GM21717 (cell line): ENCODE data around the gene AGBL2.
"Not testable (repeated sequence)": the region's sequence is repeated elsewhere in the genome, so short reads cannot be mapped to it uniquely, and the experiment has no call there.

Experiments used
- ATAC-seq: cut with Tn5 transposase; IDR thresholded peaks from one replicate; pipeline ENCODE4 v1.9.1; 2021; ENCODE audit warnings: mild to moderate bottlenecking, moderate library complexity; ENCODE audit not compliant: unreplicated experiment

AGBL2 gene

DNA sequence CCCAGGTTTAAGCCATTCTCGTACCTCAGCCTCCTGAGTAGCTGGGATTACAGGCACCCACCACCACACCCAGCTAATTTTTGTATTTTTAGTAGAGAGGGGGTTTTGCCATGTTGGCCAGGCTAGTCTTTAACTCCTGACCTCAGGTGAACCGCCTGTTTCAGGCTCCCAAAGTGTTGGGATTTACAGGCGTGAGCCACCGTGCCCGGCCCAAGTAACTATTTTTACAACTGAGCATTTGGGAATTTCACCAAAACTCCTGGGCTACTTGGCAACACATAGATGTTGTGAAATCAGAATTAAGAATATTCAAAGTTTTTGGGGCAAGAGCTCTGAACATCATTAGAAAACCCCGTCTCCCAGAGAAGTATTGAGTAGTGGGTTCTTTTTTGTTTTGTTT lies 74.7 kb downstream of the AGBL2 start:
- not testable (repeated sequence) for ATAC-seq

- not testable (repeated sequence) for ATAC-seq
Measured at GRCh38 chr11:47636331-47636730, 78.8 kb downstream of the AGBL2 start.

- ATAC-seq: no peak
Measured at GRCh38 chr11:47631473-47631872, 83.7 kb downstream of the AGBL2 start.

DNA sequence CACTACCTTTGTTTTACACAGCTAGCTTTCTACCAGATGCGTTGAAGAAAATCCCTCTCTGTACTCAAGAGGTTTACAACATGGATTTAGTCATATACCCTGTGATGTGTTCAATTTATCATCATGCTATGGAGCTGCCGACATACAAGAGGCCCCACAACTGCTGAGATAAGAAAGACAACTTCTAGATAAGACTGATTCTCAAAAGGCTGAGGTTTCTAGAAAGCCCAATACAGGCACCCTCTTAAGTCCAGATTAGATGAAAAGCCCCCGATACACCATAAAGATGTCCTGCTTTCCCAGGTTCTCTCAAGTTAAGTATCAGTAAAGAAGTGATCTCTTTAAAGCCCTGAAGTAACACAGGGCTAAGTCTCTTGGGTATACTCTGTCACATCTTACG lies 87.1 kb downstream of the AGBL2 start:
- no peak for ATAC-seq

DNA sequence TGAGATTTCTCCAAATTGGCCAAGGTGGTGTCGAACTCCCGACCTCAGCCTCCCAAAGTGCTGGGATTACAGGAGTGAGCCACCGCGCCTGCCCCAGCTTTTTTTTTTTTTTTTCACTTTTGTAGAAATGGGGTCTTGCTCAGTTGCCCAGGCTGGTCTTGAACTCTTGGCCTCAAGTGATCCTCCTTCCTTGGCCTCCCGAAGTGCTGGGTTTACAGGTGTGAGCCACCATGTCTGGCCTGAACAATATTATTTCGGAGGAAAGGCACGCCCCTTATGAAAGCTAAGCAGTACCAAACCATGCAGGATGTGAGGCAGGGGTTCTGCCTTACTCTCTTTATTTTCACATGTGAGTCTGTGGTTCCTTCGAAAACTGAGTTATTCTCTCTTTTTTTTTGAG lies 88.9 kb downstream of the AGBL2 start:
- no peak for ATAC-seq

GRCh38 chr11:47620836-47621378 lies 94.3 kb downstream of the AGBL2 start:
- ATAC-seq: no peak

DNA sequence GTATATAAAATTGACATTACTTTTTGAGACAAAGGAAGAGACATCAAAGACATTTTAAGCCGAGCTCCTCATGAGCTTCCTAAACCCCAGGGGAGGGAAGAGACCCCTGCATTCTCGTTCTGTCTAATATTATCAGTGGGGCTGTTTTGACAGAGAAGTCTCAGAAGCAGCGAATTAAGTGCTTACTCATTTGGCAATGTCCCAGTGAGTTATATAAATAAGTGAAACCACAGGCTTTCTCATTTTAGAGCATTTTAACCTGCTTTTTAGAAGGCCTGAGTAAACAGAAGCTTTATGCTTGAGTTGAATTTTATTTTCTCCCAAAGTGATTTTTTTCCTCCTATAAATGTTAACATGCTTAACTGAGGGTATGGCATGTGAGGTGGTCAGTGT lies 97.8 kb downstream of the AGBL2 start:
- ATAC-seq: no peak

DNA sequence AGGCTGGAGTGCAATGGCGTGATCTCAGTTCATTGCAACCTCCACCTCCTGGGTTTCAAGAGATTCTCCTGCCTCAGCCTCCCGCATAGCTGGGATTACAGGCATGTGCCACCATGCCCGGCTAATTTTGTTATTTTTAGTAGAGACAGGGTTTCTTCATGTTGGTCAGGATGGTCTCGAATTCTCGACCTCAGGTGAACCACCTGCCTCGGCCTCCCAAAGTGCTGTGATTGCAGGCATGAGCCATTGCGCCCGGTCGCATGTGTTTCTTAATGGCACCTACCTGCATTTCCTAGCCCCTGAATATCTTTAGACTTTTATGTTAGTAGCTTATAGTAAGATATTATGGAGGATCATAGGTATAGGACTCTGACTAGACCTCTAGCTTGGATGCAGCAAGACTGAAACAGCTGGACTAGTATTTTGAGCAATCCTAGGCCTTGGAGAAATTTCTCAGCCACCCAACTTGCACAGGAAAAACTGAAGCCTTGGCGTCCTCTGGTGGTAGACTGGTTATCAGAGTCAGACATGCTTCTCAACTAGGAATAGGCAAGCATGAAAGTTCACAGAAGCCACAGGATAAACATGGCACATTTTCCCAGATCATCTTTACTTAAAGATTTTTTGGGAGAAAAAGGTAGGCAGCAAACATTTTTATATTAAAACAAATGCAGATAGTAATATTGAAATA lies 98.3 kb downstream of the AGBL2 start:
- ATAC-seq: no peak

- ATAC-seq: no peak
Measured at GRCh38 chr11:47615249-47615648, 99.9 kb downstream of the AGBL2 start.

DNA sequence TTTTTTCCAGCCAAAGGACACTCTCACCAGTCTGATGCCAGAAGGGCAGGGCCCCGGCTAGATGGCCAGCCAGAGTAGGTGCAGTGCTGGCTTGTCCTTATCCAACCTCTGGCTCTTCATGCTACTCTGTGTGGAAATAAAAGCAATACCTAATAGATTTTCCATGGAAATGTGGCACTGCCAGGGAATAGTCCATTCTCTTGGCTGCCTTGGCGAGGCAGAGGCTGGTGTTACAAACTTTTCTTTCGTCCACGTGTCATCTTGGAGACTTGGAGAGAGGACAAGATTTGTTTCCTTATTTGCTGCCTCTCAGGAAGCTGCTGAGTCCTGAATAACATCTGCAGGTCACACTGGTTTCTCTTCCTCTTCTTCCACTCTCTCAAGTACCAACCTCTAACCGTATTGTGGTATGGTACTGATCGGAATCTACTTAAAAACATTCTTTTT lies 103.8 kb downstream of the AGBL2 start:
- ATAC-seq: no peak

GRCh38 chr11:47609675-47610074 lies 105.5 kb downstream of the AGBL2 start:
- no peak for ATAC-seq
